Fibroblast of mammary gland (primary cell): ENCODE measurements around the gene S100A7A.

ENCODE experiments used
- DNase-seq: peaks from one replicate; pipeline ENCODE4 v3.0.0-alpha.2; 2010; ENCODE audit warnings: low read depth
- H3K4me3 ChIP-seq: 2 replicates; pipeline ENCODE4 v1.5.1; 2011; ENCODE audit warnings: low read depth, mild to moderate bottlenecking, low read length, moderate library complexity; ENCODE audit not compliant: control insufficient read depth
- TF ChIP-seq, protein P1 (sequence below): conservative IDR thresholded peaks from 2 replicates; pipeline ENCODE4 v1.5.1; 2011; ENCODE audit warnings: low read depth, low read length, inconsistent platforms; ENCODE audit not compliant: control insufficient read depth, insufficient read depth

The S100A7A gene

DNA sequence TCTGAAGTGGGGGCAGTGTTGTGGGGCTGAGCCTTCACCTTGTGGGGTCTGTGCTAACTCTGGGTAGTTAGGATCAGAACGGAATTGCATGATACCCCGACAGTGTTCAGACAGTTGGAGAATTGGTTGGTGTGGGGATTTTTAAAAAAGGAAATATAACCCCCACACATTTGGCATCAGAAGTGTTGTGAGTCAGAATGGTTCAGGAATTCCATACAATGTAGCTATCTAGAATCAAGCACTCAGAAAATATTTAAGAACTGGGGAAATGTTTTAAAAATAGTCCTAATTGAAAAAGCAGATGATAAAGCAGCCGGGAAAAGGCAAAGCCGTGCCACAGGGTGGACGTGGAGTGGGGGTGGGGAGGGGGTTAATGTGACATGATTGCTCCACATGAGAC is 50.6 kb downstream of the S100A7A start:
- DNase-seq = no peak
- TF ChIP-seq, protein P1, sequence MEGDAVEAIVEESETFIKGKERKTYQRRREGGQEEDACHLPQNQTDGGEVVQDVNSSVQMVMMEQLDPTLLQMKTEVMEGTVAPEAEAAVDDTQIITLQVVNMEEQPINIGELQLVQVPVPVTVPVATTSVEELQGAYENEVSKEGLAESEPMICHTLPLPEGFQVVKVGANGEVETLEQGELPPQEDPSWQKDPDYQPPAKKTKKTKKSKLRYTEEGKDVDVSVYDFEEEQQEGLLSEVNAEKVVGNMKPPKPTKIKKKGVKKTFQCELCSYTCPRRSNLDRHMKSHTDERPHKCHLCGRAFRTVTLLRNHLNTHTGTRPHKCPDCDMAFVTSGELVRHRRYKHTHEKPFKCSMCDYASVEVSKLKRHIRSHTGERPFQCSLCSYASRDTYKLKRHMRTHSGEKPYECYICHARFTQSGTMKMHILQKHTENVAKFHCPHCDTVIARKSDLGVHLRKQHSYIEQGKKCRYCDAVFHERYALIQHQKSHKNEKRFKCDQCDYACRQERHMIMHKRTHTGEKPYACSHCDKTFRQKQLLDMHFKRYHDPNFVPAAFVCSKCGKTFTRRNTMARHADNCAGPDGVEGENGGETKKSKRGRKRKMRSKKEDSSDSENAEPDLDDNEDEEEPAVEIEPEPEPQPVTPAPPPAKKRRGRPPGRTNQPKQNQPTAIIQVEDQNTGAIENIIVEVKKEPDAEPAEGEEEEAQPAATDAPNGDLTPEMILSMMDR = no peak
- H3K4me3 ChIP-seq = no peak overlapping the region

DNA sequence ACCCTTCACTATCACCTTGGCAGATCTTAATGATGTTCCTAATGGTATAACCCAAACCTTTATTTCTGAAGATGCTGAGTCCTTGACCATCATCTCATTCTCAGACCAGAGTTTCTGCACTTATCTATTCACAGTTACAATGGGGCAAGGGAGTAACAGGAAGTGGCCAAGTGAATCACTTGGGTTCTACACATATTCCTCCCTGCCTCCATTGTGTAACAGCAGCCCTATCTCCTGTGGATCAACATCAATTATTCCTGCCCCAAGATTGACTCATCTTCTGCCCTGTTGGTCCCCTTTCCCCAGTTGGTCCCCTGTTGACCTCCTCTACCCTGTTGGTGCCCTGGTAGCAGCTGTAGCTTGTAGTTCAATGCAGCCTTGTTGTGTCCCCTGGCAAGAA is 54.4 kb downstream of the S100A7A start:
- TF ChIP-seq, protein P1 = no peak

More for the DNA sequence above, 54.4 kb downstream of the S100A7A start:
- no peak overlapping the region for H3K4me3 ChIP-seq
- no peak for DNase-seq
